GM21529 (cell line): ENCODE measurements around the gene OPCML.

Experiments used
- ATAC-seq: cut with Tn5 transposase; IDR thresholded peaks from one replicate; pipeline ENCODE4 v1.9.1; 2021; ENCODE audit not compliant: unreplicated experiment

Gene OPCML

GRCh38 chr11:133503776-133504175 is 28.5 kb downstream of the OPCML start:
- no peak for ATAC-seq

- no peak for ATAC-seq
Measured at GRCh38 chr11:133503236-133503635, 29.1 kb downstream of the OPCML start.

GRCh38 chr11:133501643-133502539 is 30.4 kb downstream of the OPCML start:
- ATAC-seq, result no peak

- no peak for ATAC-seq
Measured at GRCh38 chr11:133500936-133501335, 31.4 kb downstream of the OPCML start.

- no peak for ATAC-seq
Measured at GRCh38 chr11:133500435-133500834, 31.9 kb downstream of the OPCML start.

GRCh38 chr11:133498969-133499368 is 33.3 kb downstream of the OPCML start:
- ATAC-seq, result no peak

GRCh38 chr11:133497477-133498140 is 34.7 kb downstream of the OPCML start:
- ATAC-seq, result no peak

- no peak for ATAC-seq
Measured at GRCh38 chr11:133492895-133493294, 39.4 kb downstream of the OPCML start.

- no peak for ATAC-seq
Measured at GRCh38 chr11:133491680-133492383, 40.5 kb downstream of the OPCML start.

- ATAC-seq, result no peak
Measured at GRCh38 chr11:133480722-133481121, 51.6 kb downstream of the OPCML start.

GRCh38 chr11:133479209-133479608 is 53.1 kb downstream of the OPCML start:
- no peak for ATAC-seq

GRCh38 chr11:133477251-133477625 is 55.1 kb downstream of the OPCML start:
- ATAC-seq, result no peak

GRCh38 chr11:133476570-133477250 is 55.6 kb downstream of the OPCML start:
- ATAC-seq, result no peak

- ATAC-seq, result no peak
Measured at GRCh38 chr11:133474461-133474860, 57.8 kb downstream of the OPCML start.

GRCh38 chr11:133467686-133468085 is 64.6 kb downstream of the OPCML start:
- ATAC-seq, result no peak

- ATAC-seq, result no peak
Measured at GRCh38 chr11:133443206-133443747, 89.0 kb downstream of the OPCML start.

GRCh38 chr11:133441964-133442660 is 90.2 kb downstream of the OPCML start:
- ATAC-seq, result no peak

- no peak for ATAC-seq
Measured at GRCh38 chr11:133425992-133426391, 106.3 kb downstream of the OPCML start.

- no peak for ATAC-seq
Measured at GRCh38 chr11:133425245-133425644, 107.1 kb downstream of the OPCML start.

- no peak for ATAC-seq
Measured at GRCh38 chr11:133418218-133418617, 114.1 kb downstream of the OPCML start.
